ENCODE results near the gene STARD3.

Gene STARD3

GRCh38 chr17:39604911-39605491, 31.9 kb upstream of the STARD3 start:
- FAIRE-seq: no peak

GRCh38 chr17:39605492-39606433, 31.2 kb upstream of the STARD3 start:
- no peak for FAIRE-seq

GRCh38 chr17:39606434-39607056, 30.4 kb upstream of the STARD3 start:
- no peak for FAIRE-seq

- FAIRE-seq: no peak
Measured at GRCh38 chr17:39607057-39607850, 29.7 kb upstream of the STARD3 start.

GRCh38 chr17:39607851-39608130, 29.2 kb upstream of the STARD3 start, which contains the start of gene NEUROD2:
TSS of gene NEUROD2 (minus strand) at chr17:39607920. CDS start at chr17:39606599, 1,321 bp downstream.
- FAIRE-seq: no peak

GRCh38 chr17:39608142-39608981, 28.6 kb upstream of the STARD3 start:
- FAIRE-seq: no peak

- no peak for FAIRE-seq
Measured at GRCh38 chr17:39609416-39610025, 27.4 kb upstream of the STARD3 start.

GRCh38 chr17:39611401-39612112, 25.4 kb upstream of the STARD3 start:
- FAIRE-seq: no peak

- FAIRE-seq: no peak
Measured at GRCh38 chr17:39612291-39612894, 24.6 kb upstream of the STARD3 start.

GRCh38 chr17:39612935-39613464, 23.9 kb upstream of the STARD3 start:
- no peak for FAIRE-seq

GRCh38 chr17:39614545-39615157, 22.3 kb upstream of the STARD3 start:
- FAIRE-seq: no peak

GRCh38 chr17:39615434-39615833, 21.5 kb upstream of the STARD3 start:
- no peak for FAIRE-seq

- no peak for FAIRE-seq
Measured at GRCh38 chr17:39617100-39617445, 19.9 kb upstream of the STARD3 start.

- FAIRE-seq: no peak
Measured at GRCh38 chr17:39617446-39618245, 19.3 kb upstream of the STARD3 start.

GRCh38 chr17:39618246-39618913, 18.6 kb upstream of the STARD3 start:
- FAIRE-seq: no peak

GRCh38 chr17:39618956-39619785, 17.8 kb upstream of the STARD3 start:
- no peak for FAIRE-seq

GRCh38 chr17:39619786-39620101, 17.2 kb upstream of the STARD3 start:
- no peak for FAIRE-seq

Data from endometrium (tissue), 2 donors.